ENCODE data around the gene ITSN1.

ITSN1 gene

GRCh38 chr21:33893917-33894316 is 251.6 kb downstream of the ITSN1 start:
- no peak for DNase-seq (ENCODE audit: low read depth, low spot score)
- CTCF ChIA-PET, result interaction anchor here (0.6 to 4.0 kb wide), 7 partner anchors 19 to 291 kb away, joined by 3 to 21 read pairs (median 5); no protein-coding TSS in a partner anchor
- no peak overlapping the region for H3K4me3 ChIP-seq (ENCODE audit: low read depth, low read length)
- POLR2A ChIA-PET, result no interaction called here
- TF ChIP-seq CTCF (IDR thresholded peaks at IDR 0.05; ENCODE audit: insufficient read depth, low read length, missing control alignments), result no peak

- peak; percentile 41 for DNase-seq (ENCODE audit: low read depth, low spot score)
- CTCF ChIA-PET, result interaction anchor here (0.6 to 4.0 kb wide), 20 partner anchors 9 to 343 kb away, joined by 3 to 21 read pairs (median 4); no protein-coding TSS in a partner anchor
- POLR2A ChIA-PET, result interaction anchor here (1.0 kb wide), 1 partner anchor 306 kb away, joined by 3 read pairs; the partner anchor contains the start of gene DONSON
- peak overlapping the region; percentile 43 for H3K4me3 ChIP-seq (ENCODE audit: low read depth, low read length)
- peak; percentile 92 for TF ChIP-seq CTCF (IDR thresholded peaks at IDR 0.05; ENCODE audit: insufficient read depth, low read length, missing control alignments)
These were observed 252.5 kb downstream of the ITSN1 start for GRCh38 chr21:33894736-33895288.

GRCh38 chr21:33895356-33895755 is 253.1 kb downstream of the ITSN1 start:
- ChIA-PET CTCF (interaction anchor here (0.6 to 4.0 kb wide), 19 partner anchors 9 to 308 kb away, joined by 3 to 21 read pairs (median 4); no protein-coding TSS in a partner anchor), POLR2A (interaction anchor here (1.0 kb wide), 1 partner anchor 307 kb away, joined by 3 read pairs; the partner anchor contains the start of gene DONSON)
- no peak for DNase-seq (ENCODE audit: low read depth, low spot score)
- H3K4me3 ChIP-seq (ENCODE audit: low read depth, low read length), result no peak overlapping the region
- no peak for TF ChIP-seq CTCF (IDR thresholded peaks at IDR 0.05; ENCODE audit: insufficient read depth, low read length, missing control alignments)

GRCh38 chr21:33896691-33897090 is 254.4 kb downstream of the ITSN1 start:
- CTCF ChIA-PET, result interaction anchor here (0.8 to 4.0 kb wide), 3 partner anchors 71 to 291 kb away, joined by 3 to 21 read pairs (median 5); no protein-coding TSS in a partner anchor

GRCh38 chr21:33897098-33897497 is 254.8 kb downstream of the ITSN1 start:
- TF ChIP-seq CTCF (IDR thresholded peaks at IDR 0.05; ENCODE audit: insufficient read depth, low read length, missing control alignments), result no peak
- POLR2A ChIA-PET, result interaction anchor here (0.6 kb wide), 1 partner anchor 301 kb away, joined by 3 read pairs; no protein-coding TSS in a partner anchor
- CTCF ChIA-PET, result interaction anchor here (4.0 kb wide), 1 partner anchor 291 kb away, joined by 21 read pairs; no protein-coding TSS in a partner anchor
- DNase-seq (ENCODE audit: low read depth, low spot score), result no peak
- H3K4me3 ChIP-seq (ENCODE audit: low read depth, low read length), result no peak overlapping the region

More at GRCh38 chr21:33896691-33897090, 254.4 kb downstream of the ITSN1 start:
- H3K4me3 ChIP-seq (ENCODE audit: low read depth, low read length), result no peak overlapping the region
- DNase-seq (ENCODE audit: low read depth, low spot score), result no peak
- no peak for TF ChIP-seq CTCF (IDR thresholded peaks at IDR 0.05; ENCODE audit: insufficient read depth, low read length, missing control alignments)
- POLR2A ChIA-PET, result interaction anchor here (0.6 kb wide), 1 partner anchor 300 kb away, joined by 3 read pairs; no protein-coding TSS in a partner anchor

- ChIA-PET CTCF (no interaction called here), POLR2A (no interaction called here)
- TF ChIP-seq CTCF (IDR thresholded peaks at IDR 0.05; ENCODE audit: insufficient read depth, low read length, missing control alignments), result no peak
- H3K4me3 ChIP-seq (ENCODE audit: low read depth, low read length), result no peak overlapping the region
- DNase-seq (ENCODE audit: low read depth, low spot score), result no peak
These were observed 255.4 kb downstream of the ITSN1 start for GRCh38 chr21:33897739-33898138.

Measured in AG04449 (cell line).